ENCODE results near the gene C19orf47.
A peak's percentile ranks its signal among the peaks of the same experiment; 100 is the strongest.

Gene C19orf47

GRCh38 chr19:40392894-40393517, 44.8 kb upstream of the C19orf47 start:
- TF ChIP-seq CTCF (conservative IDR thresholded peaks at IDR 0.05) (no peak; the same call in 1 of the 2 replicates), ZFX (IDR thresholded peaks at IDR 0.05) (no peak)
- peak overlapping the region; percentile 28 for H3K27ac ChIP-seq

GRCh38 chr19:40392123-40392522, 43.9 kb upstream of the C19orf47 start:
- no peak for TF ChIP-seq CTCF (conservative IDR thresholded peaks at IDR 0.05)
- TF ChIP-seq ZFX (IDR thresholded peaks at IDR 0.05) = no peak
- H3K27ac ChIP-seq = peak overlapping the region; percentile 28; the same call in 1 of the 2 replicates

GRCh38 chr19:40390084-40390742, 42.0 kb upstream of the C19orf47 start, which contains the start of gene HIPK4:
Gene HIPK4, minus strand, starts transcription at chr19:40390181. Its CDS starts 279 bp downstream, at chr19:40389902.
- H3K27ac ChIP-seq = no peak within 1 kb of the TSS
- no peak for TF ChIP-seq CTCF (conservative IDR thresholded peaks at IDR 0.05)
- no peak for TF ChIP-seq ZFX (IDR thresholded peaks at IDR 0.05)

- H3K27ac ChIP-seq = no peak overlapping the region
- no peak for TF ChIP-seq ZFX (IDR thresholded peaks at IDR 0.05)
- no peak for TF ChIP-seq CTCF (conservative IDR thresholded peaks at IDR 0.05)
Measured at GRCh38 chr19:40389404-40390083, 41.3 kb upstream of the C19orf47 start.

GRCh38 chr19:40388481-40388880, 40.3 kb upstream of the C19orf47 start:
- H3K27ac ChIP-seq = no peak overlapping the region
- TF ChIP-seq CTCF (conservative IDR thresholded peaks at IDR 0.05) = no peak
- TF ChIP-seq ZFX (IDR thresholded peaks at IDR 0.05) = no peak

- TF ChIP-seq CTCF (conservative IDR thresholded peaks at IDR 0.05) (no peak), ZFX (IDR thresholded peaks at IDR 0.05) (no peak)
- H3K27ac ChIP-seq = no peak overlapping the region
Measured at GRCh38 chr19:40387155-40387554, 39.0 kb upstream of the C19orf47 start.
